ENCODE data around the gene HYAL1.
A peak's percentile ranks its signal among the peaks of the same experiment; 100 is the strongest.

The HYAL1 gene

DNA sequence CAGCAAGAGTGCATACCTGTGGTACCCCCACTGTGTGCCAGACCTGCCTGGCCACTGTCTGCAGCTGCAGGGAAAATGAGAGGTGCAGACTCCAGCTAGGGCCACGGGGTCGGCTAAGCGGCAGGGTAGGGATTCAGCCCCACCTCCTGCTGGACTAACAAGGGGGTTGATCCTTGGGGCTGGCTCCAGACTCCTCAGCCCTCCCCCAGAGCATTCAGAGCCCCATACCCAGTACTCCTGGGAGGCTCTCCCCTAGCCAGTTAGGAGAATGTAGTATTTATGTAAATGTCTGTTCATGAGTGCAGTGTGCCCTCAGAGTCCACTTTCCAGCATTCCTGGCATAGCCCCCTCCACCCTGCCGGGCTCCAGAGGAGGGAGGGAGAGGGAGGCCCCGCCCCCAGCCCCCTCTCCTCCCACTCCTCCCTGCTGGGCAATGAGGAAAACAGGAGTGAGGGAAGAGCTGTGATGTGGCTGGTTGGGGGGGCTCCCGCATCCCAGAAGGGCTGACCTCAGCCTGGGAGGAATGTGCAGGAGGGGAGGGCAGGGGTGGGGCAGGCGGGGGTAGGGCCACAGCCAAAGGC is 38.9 kb downstream of the HYAL1 start (continued):
- TF ChIP-seq, protein P1, sequence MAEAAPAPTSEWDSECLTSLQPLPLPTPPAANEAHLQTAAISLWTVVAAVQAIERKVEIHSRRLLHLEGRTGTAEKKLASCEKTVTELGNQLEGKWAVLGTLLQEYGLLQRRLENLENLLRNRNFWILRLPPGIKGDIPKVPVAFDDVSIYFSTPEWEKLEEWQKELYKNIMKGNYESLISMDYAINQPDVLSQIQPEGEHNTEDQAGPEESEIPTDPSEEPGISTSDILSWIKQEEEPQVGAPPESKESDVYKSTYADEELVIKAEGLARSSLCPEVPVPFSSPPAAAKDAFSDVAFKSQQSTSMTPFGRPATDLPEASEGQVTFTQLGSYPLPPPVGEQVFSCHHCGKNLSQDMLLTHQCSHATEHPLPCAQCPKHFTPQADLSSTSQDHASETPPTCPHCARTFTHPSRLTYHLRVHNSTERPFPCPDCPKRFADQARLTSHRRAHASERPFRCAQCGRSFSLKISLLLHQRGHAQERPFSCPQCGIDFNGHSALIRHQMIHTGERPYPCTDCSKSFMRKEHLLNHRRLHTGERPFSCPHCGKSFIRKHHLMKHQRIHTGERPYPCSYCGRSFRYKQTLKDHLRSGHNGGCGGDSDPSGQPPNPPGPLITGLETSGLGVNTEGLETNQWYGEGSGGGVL (tag by site-specific recombination; IDR thresholded peaks at IDR 0.05), result peak; percentile 99
- TF ChIP-seq ZXDB (tag by site-specific recombination; IDR thresholded peaks at IDR 0.05) (peak; percentile 98), SP2 (tag by site-specific recombination; IDR thresholded peaks at IDR 0.05) (peak; percentile 70), KLF10 (tag by site-specific recombination; IDR thresholded peaks at IDR 0.05) (peak; percentile 78), GLIS2 (tag by site-specific recombination; IDR thresholded peaks at IDR 0.05) (peak; percentile 50; the same call in 1 of the 2 replicates), ZNF76 (tag by site-specific recombination; IDR thresholded peaks at IDR 0.05; ENCODE audit: borderline replicate concordance, low read depth) (no peak), ZSCAN16 (tag by site-specific recombination; IDR thresholded peaks at IDR 0.05) (no peak), ZNF341 (tag by site-specific recombination; IDR thresholded peaks at IDR 0.05; ENCODE audit: low read depth) (peak; percentile 98), KLF8 (tag by site-specific recombination; IDR thresholded peaks at IDR 0.05) (0 out of 2 replicates have a peak, but pooled peaks have one; percentile 20), OSR2 (tag by site-specific recombination; IDR thresholded peaks at IDR 0.05) (peak; percentile 55; the same call in 1 of the 2 replicates), KLF1 (tag by site-specific recombination; IDR thresholded peaks at IDR 0.05) (peak; percentile 83)
- TF ChIP-seq, protein P2, sequence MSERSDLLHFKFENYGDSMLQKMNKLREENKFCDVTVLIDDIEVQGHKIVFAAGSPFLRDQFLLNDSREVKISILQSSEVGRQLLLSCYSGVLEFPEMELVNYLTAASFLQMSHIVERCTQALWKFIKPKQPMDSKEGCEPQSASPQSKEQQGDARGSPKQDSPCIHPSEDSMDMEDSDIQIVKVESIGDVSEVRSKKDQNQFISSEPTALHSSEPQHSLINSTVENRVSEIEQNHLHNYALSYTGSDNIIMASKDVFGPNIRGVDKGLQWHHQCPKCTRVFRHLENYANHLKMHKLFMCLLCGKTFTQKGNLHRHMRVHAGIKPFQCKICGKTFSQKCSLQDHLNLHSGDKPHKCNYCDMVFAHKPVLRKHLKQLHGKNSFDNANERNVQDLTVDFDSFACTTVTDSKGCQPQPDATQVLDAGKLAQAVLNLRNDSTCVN (tag by site-specific recombination; optimal IDR thresholded peaks at IDR 0.05), result no peak
- TF ChIP-seq, protein P3, sequence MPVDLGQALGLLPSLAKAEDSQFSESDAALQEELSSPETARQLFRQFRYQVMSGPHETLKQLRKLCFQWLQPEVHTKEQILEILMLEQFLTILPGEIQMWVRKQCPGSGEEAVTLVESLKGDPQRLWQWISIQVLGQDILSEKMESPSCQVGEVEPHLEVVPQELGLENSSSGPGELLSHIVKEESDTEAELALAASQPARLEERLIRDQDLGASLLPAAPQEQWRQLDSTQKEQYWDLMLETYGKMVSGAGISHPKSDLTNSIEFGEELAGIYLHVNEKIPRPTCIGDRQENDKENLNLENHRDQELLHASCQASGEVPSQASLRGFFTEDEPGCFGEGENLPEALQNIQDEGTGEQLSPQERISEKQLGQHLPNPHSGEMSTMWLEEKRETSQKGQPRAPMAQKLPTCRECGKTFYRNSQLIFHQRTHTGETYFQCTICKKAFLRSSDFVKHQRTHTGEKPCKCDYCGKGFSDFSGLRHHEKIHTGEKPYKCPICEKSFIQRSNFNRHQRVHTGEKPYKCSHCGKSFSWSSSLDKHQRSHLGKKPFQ (tag by site-specific recombination; IDR thresholded peaks at IDR 0.05), result no peak
- TF ChIP-seq, protein P4, sequence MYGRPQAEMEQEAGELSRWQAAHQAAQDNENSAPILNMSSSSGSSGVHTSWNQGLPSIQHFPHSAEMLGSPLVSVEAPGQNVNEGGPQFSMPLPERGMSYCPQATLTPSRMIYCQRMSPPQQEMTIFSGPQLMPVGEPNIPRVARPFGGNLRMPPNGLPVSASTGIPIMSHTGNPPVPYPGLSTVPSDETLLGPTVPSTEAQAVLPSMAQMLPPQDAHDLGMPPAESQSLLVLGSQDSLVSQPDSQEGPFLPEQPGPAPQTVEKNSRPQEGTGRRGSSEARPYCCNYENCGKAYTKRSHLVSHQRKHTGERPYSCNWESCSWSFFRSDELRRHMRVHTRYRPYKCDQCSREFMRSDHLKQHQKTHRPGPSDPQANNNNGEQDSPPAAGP (tag by site-specific recombination; IDR thresholded peaks at IDR 0.05), result peak; percentile 89
- TF ChIP-seq, protein P5, sequence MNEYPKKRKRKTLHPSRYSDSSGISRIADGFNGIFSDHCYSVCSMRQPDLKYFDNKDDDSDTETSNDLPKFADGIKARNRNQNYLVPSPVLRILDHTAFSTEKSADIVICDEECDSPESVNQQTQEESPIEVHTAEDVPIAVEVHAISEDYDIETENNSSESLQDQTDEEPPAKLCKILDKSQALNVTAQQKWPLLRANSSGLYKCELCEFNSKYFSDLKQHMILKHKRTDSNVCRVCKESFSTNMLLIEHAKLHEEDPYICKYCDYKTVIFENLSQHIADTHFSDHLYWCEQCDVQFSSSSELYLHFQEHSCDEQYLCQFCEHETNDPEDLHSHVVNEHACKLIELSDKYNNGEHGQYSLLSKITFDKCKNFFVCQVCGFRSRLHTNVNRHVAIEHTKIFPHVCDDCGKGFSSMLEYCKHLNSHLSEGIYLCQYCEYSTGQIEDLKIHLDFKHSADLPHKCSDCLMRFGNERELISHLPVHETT (tag by site-specific recombination; IDR thresholded peaks at IDR 0.05), result no peak

DNA sequence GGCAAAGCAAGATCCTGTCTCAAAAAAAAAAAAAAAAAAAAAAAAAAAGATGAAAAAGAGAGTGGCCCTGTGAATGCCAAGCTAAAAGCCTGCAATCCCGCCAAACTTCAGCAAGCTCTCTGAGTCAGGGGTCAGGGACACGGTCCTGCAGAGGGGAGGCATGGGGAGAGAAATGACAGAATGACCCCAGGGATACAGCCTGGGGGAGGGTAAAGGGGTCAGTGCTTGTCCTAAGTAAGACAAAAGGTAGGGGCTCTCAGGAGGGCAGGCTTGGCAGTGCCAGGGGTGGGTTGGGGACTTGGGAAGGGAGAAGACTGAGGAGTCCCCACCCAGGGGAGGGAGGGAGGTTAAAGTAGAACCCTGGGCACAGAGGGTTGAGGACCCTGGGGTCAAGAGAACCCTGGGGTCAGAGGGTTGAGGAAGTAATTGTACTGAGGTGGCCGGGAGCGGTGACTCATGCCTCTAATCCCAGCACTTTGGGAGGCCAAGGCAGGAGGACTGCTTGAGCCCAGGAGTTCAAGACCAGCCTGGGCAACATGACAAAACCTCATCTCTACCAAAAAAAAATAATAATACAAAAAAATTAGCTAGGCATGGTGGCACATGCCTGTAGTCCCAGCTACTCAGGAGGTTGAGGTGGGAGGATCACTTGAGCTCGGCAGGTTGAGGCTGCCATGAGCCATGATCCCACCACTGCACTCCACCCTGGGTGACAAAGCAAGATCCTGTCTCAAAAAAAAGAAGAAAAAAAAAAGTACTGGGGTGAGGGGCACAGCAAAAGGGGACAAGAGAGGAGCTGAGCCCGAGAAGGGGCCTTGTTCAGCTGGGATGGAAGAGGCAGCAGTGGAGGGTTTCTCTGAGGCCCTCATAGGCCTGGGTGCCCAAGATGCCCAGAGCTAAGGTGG is 39.6 kb downstream of the HYAL1 start:
- no peak for TF ChIP-seq ZSCAN23 (tag by site-specific recombination; IDR thresholded peaks at IDR 0.05)
- peak; percentile 48; the same call in 1 of the 2 replicates for TF ChIP-seq GLIS1 (tag by site-specific recombination; IDR thresholded peaks at IDR 0.05)
- TF ChIP-seq, protein P6, sequence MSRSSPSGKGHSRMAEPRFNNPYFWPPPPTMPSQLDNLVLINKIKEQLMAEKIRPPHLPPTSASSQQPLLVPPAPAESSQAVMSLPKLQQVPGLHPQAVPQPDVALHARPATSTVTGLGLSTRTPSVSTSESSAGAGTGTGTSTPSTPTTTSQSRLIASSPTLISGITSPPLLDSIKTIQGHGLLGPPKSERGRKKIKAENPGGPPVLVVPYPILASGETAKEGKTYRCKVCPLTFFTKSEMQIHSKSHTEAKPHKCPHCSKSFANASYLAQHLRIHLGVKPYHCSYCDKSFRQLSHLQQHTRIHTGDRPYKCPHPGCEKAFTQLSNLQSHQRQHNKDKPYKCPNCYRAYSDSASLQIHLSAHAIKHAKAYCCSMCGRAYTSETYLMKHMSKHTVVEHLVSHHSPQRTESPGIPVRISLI (tag by site-specific recombination; IDR thresholded peaks at IDR 0.05), result peak; percentile 33; the same call in 1 of the 2 replicates
- no peak overlapping the region for H3K4me3 ChIP-seq (ENCODE audit: low read depth, low read length)
- ChIA-PET POLR2A (interaction anchor here (0.7 to 1.9 kb wide), 9 partner anchors 8 to 87 kb away, joined by 3 to 9 read pairs (median 4); partner anchors contain the start of genes CYB561D2, HYAL3, LSMEM2 and NAA80), CTCF (interaction anchor here (0.7 to 2.4 kb wide), 9 partner anchors 8 to 69 kb away, joined by 3 to 16 read pairs (median 4); partner anchors contain the start of gene IFRD2)
- peaks cover 3% of the 10 kb centered on the region; the same call in 1 of the 2 replicates for H3K4me1 ChIP-seq (ENCODE audit: control insufficient read depth, insufficient read depth, low read length)
- no peaks in the 10 kb centered on the region for H3K9me3 ChIP-seq (ENCODE audit: control insufficient read depth, insufficient read depth, low read depth, low read length)
- H3K36me3 ChIP-seq (ENCODE audit: control insufficient read depth in 2 of 2, insufficient read depth in 1 of 2, low read length in 2 of 2), result no peaks in the 10 kb centered on the region
- no peak overlapping the region for H3K27ac ChIP-seq (ENCODE audit: extremely low read depth, low read depth, low read length)
